T-helper 9 cell (primary cell): ENCODE data around the gene GNPNAT1.
"Not testable (repeated sequence)": the region's sequence is repeated elsewhere in the genome, so short reads cannot be mapped to it uniquely, and the experiment has no call there.

Source experiments
- DNase-seq: peaks from one replicate; pipeline ENCODE4 v3.0.0-alpha.2; 2020

The GNPNAT1 gene

DNA sequence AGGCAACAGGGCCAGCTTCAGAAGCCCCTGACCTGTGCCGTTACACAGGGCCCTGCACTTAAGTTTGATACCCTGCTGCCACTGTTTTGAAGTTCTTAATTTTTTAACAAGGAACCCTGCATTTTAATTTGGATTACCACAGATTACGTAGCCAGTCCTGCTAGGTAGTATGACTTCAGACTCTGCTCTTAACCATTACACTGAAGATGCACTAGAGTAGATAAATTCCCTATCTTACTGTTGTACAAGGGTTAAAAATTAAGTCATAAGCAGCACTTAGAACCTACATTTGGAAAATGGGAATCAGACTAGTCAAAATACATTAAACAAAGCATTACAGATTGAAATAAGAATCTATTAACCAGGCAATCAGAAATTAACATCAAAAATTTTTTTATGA is 2.3 kb downstream of the GNPNAT1 start:
- DNase-seq, result no peak

DNA sequence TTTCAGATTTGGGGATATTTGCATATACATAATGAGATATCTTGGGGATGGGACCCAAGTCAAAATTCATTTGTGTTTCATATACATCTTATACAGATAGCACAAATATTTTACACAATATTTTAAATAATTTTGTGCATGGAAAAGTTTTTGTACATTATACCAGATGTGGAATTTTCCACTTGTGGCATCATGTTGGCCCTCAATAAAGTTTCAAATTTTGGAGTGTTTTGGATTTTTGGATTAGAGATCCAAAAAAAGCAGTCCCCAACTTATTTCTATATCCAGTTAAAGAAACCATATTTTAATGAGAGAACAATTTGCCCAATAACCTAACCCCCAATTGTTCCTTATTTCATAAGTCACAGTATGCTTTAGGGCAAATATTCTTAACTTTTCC is 4.5 kb downstream of the GNPNAT1 start:
- DNase-seq, result no peak

DNA sequence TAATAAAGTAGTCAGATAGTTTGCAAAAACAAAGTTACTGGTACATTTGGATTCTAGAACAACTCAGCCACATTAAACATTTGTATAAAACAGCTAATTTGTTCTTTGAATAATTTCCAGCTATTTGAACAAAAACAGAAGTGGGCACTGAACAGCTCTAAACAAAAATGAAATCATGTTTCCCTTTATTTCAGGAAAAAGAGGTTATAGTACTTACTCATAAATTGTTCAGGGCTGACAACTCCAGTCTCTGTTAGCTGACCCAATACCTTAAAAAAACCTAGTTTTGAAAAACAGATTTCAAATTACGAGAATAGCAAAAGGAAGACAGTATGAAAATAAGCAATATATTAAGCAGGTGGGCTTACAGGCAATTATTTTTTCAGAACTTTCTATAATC is 8.2 kb downstream of the GNPNAT1 start:
- DNase-seq, result no peak

DNA sequence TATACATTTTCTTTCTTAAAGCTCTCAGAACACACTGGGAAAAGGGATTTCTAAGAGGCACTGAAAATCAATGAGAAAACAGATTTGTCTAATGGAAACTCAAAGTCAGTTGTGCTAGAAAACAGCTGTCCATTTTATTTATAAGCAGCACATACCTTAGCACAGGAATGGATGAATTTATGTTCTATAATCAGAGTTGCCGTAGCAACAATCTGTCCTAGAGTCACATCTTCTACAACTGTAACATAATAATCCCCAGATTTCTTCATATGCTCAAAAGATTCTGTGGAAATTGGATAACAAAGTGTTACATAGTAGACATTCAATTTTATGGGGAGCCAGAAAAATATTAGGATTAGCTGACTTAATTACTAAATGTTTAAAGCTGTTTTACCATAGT is 9.8 kb downstream of the GNPNAT1 start:
- DNase-seq, result no peak

DNA sequence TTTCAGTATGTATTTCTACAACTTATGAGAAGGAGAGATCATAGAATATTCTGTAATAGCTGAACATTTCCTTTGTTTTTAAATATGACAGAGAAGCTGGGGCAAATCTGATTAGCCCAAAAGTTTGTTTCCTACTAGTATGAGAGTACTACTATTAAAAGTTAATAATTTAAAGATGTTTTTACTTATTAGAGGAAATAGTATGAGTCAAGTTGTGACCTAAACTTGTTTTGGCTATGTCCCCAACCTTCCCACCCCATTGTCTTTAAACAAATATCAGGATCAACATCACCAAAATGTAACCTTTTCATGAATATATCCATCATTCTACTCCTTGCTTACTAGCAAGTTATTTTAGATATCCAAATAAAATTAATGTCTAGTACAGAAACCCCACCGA is 10.5 kb downstream of the GNPNAT1 start:
- no peak for DNase-seq

DNA sequence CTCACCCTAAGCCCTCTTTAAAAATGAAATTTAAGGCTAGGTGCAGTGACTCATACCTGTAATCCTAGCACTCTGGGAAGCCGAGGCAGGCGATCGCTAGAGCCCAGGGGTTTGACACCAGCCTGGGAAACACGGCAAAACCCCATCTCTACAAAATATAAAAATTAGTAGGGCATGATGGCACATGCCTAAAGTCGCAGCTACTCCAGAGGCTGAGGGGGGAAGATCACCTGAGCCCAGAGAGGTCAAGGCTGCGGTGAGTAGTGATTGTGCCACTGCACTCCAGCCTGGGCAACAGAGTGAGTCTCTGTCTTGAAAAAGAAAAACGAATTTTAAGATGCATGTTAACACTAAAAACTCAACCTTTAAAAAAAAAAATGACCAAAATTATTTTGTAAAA is 12.7 kb downstream of the GNPNAT1 start:
- no peak for DNase-seq

DNA sequence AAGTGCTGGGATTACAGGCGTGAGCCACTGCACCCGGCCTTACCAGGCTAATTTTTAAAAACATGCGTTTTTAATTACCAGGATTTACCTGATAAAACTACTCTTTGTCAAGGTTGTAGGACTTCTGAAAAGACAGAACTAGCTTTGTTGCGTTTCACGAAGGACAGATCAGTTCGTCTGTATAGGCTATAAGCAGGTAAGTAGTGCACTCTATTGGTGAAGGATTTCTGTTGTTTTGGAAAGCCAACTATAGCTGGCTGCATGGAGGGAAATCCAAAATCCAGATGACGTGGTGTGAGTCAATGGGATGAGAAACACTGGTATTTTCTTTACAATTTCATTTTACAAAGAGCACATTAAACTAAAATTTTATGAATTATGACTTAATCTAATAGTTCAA is 14.6 kb downstream of the GNPNAT1 start:
- DNase-seq, result no peak

DNA sequence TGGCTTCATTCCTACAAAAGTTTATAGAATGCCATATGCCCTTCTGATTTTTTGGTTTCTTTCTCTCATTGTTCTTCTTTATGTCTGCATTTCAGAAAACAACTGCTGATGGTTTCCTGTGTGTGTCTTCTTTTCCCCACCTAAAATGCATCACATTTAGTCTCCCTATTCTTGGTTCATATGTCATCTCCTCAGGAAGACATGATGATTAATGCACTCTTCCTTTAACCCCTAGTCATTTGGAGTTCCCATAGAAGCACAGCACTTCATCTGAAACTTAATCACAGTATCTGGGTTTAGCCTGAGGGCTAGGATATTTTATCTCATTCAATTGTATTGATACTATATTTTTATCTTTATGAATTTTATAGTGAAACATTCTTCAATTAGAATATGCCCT is 21.5 kb downstream of the GNPNAT1 start:
- DNase-seq, result no peak

DNA sequence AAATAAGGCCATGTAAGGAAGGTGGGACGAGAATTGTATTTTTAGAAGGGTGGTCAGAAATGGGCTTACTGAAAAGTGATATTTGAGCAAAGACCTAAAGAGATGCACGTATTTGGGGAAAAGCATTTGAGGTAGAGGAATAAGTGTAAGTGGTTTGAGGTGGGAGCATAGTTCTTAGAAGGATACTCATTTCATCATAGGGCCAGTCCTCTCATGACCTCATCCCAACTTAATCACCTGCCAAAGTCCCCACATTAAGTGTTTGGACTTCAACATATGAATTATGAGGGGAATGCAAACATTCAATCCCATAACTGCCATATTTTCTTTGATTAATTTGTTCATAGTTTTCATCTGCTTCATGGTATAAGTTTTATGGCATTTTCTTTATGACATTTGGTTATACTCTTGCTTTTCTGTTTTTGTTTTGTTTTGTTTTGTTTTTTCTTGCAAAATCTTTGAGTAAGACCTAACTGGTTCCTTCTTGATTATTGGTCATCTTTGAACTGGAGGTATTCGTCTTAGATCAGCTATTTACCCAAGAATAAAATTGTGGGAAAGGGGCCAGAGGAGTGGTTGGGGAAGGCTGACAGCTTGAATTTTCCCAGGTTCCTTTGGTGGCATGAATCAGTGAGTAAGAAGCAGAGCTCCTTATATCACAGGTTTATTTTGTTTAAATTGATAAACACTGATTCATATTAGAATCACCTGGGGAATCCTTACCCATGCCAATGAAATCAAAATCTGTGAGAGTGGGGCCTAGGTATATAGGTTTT is 24.2 kb downstream of the GNPNAT1 start:
- DNase-seq, result no peak

DNA sequence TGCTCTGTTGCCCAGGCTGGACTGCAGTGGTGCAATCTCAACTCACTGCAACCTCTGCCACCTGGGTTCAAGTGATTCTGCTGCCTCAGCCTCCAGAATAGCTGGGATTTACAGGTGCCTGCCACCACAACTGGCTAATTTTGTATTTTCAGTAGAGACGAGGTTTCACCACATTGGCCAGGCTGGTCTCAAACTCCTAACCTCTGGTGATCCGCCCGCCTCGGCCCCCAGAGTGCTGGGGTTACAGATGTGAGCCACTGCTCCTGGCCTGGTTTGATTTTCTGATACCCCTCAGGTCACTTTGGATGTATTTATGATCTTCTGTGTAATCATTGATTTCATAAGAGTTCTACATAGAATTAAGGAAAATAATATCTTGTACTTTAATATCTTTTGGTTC is 28.5 kb downstream of the GNPNAT1 start:
- DNase-seq, result not testable (repeated sequence)

DNA sequence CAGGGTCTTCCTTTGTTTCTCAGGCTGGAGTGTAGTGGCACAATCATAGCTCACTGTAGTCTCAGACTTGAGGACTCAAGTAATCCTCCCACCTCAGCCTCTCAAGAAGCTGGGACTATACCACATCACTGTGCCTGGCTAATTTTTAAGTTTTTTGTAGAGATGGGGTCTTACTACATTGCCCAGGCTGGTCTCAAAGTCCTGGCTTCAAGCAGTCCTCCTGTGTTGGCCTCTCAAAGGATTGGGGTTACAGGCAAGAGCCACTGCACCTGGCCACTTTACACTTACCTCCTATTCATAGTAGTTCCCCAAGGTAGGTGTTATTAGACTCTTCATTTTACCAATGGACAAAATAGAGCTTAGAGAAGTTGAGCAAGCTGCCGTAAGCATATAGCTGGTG is 32.3 kb downstream of the GNPNAT1 start:
- no peak for DNase-seq

DNA sequence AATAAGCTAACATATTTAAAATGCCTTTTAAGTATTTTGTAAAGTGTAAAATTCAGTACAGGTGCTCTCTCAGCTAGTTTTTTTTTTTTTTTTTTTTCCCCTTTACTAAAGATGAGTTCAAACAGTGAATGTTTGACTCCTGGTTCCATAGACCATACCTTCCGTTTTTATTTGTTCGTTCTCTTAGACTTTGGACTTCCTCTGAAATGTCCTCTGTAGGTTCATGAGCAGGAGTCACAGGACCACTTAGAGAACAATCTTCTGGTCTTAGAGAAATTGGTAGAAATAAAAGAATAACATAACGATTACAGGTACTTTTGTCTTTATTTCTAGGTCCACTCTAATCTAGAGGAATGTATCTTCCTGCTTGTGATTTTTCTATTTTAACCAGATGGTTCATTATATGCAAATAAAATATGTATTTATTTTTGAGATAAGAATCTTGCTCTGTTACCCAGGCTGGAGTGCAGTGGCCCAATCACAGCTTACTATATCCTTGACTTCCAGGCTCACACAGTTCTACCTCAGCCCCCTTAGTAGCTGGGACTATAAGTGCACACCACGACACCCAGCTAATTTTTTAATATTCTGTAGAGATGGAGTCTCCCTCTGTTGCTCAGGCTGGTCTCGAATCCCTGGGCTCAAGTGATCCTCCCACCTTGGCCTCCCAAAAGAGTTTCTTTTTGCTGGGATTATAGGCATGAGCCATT is 35.6 kb downstream of the GNPNAT1 start:
- no peak for DNase-seq

DNA sequence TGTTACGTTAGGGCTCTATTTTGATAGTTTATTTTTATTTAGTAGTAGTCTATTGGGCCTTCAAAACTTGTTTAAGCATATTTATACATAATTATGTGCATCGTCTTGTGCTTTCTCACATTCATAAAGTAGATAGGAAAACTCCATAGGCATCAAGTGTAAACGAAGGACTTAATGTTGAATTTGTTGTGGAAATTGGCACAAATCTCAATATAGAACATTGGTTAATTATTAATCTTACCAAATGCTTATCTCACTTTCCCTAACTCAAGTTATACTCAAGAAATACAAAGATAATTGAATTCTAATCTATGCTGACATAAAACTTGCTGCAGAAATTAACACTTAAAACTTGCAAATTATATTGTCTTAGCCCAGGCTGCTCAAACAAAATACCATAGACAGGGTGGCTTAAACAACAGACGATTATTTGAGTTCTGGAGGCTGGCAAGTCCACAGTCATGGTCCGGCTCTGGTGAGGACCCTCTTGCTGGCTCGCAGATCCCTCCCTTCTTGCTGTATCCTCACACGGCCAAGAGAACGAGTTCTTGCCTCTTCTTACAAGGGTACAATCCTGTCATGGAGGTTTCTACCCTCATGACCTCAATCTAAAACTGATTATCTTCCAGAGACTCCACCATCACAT is 42.6 kb downstream of the GNPNAT1 start:
- no peak for DNase-seq

DNA sequence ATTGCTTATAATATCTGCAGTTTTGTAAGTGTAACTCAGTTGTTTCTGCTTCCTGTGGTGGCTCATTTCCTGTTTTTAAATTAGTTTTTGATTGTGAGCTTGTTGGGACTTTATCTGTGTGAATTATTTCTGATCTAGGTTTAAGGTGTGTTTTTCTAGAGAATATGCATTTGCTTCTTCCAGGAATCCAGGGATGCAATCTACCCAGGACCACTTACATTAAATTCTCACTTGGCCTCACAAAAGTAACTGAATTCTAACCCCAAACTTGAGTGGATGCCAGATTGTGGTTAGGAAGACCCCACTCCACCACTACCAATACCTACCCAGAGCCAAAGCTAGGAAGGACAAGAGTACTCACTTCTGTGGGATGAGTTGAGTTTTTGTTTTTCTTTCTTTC is 49.5 kb downstream of the GNPNAT1 start:
- DNase-seq, result no peak

DNA sequence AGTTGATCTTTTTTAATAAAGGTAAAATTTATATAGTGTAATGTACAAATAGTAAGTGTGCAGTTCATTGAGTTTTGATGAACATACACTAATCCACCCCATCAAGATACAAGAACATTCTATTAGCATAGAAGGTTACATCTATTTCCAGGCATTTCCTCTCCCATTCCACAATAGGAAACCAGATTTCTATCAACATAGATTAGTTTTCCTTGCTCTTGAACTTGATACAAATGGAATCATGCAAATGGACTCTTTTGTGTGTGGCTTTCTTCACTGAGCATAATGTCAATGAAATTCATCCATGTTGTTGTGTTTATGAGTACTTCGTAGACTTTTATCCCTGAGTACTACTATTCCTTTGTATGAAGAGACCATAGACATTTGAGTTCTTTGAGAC is 50.7 kb downstream of the GNPNAT1 start:
- DNase-seq, result no peak

DNA sequence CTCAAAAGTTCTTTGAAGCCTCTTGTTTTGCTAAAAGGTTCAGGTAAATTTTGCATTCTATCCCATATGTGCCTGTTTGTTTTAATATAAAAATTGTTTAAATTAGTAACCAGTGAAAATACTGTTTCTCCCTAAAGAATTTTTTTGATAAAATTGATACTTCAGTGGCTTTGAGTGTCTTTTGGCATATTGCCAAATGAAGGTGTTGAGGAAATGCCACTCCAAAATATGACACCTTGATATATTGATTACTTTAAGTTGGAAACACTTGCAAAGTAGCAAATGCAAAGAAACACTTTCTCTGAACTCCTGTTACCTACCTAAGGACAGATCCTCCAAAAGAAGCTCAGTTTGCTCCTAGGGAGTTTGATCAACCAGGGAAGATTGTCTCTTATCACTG is 53.0 kb downstream of the GNPNAT1 start:
- no peak for DNase-seq

DNA sequence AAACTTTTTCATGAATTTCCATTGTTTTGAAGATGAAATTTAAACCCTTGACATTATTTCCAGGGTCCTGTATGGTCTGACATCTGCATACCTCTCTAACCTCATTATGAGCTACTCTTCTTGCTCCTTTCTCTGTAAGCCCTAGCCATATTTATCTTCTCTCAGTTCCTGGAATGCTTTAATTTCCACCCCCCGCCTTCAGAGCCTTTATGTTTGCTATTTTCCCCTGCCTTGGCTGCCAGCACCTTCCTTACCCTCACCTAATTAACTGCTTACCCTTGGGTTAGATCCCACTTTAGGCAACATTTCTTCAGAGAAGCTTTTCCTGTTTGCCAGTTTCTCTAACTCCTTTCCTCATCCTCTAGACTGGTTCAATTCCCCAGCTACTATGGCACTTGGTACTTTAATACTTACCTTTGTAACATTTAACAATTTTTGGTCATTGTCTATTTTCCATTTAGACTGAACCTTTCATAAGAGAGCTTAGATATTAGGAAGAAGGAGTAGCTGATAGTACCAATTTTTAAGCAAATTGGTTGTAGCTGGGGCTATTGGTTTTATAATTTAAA is 55.4 kb downstream of the GNPNAT1 start:
- no peak for DNase-seq

DNA sequence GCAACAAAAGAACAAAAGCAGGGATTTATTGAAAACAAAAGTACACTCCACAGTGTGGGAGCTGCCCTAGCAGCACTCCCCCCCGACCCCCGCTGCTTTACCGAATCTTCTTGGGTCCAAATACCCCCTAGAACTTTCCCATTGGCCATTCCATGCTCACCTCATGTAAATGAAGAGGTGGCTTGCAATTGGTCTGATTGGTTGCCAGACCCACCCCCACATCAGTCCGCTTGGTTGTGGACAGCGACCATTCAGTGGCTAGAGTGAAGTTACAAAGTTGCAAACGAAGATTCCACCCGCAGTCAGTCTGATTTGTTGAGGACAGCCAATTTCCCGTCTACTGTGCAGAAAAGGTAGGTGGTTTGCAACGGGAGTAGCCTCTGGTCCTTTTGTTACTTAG is 57.6 kb downstream of the GNPNAT1 start:
- DNase-seq, result no peak

DNA sequence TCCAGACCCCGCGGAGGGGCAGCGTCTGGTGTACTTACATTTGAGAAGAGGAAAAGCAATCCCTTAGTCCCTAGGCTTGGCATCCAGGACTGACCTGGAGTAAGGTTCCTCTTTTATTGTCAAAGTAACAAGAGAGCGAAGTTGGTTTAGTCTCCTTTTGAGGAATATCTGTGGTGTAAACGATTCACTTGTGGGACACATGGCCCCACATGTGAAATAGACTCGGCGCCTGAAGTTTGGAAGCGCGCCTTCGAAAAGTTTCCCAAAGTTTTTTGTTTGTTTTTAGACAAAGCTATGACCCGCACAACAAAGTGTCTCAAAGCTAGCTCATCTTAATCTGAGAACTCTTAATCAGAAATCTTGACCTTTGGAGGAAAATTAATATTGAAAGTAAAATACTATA is 60.7 kb downstream of the GNPNAT1 start:
- DNase-seq, result no peak

DNA sequence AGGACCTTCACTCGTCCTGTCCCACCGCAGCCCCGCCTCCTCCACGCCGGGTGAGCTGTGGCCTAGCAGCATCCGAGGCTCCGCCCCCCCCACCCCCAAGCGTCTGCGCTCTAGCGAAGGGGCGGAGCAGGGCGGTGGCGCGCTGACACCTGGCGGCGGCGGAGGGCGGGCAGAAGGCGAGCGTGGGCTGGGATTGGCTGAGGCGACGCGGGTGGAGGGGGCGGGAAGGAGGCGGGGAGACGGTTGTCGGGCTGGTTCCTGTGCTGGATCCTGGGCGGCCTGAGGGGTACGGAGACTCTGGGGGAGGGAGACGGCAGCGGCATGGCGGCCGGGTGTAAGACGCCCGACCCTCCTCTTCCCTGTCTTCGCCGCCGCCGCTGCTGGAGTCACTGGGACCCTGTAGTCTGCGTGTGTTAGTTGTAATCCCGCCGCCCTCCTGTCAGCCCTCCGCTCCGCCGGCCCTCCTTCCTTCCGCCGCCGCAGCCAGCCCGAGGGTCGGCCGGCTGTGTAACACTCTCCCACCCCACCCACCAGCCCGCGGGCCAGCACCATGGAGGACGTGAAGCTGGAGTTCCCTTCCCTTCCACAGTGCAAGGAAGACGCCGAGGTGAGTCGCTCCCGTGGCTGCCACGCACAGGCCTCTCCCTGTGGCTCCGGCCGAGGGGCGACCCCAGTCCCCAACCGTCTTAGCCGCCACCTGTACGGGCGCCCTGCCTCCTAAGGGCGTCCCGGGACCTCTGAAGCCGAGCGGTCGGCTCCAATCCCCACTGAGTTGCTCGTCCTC is 61.3 kb downstream of the GNPNAT1 start, which contains the start of gene STYX:
TSS of gene STYX (plus strand) at position 242 of the 784 bp plus-strand sequence. CDS start at position 551, 309 bp downstream.
- DNase-seq, result peak; percentile 96

DNA sequence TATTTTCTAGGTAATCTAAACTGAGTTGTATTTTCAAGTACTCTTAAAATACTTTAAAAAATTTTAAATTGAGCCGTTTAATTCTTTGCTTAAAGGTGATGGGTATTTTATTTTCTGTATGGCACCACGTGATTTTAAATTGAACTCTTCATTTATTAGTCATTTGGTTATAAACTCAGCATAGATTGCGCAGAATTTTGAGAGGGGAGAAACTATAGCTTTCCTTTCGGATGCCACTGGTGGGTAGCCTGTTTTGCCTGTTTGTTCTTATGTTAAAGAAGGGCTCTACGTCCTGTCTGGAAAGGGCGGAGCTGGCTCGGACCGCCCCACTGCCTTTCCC is 61.9 kb downstream of the GNPNAT1 start:
- no peak for DNase-seq

DNA sequence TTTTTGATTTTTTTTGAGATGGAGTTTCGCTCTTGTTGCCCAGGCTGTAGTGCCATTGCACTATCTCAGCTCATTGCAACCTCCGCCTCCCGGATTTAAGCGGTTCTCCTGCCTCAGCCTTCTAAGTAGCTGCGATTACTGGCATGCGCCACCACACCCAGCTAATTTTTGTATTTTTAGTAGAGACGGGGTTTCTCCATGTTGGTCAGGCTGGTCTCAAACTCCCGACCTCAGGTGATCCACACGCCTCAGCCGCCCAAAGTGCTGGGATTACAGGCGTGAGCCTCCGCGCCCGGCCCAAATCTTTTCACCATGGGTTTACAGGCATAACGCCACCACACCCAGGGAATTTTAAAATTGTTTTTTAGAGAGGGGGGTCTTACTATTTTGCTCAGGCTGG is 62.4 kb downstream of the GNPNAT1 start:
- not testable (repeated sequence) for DNase-seq

DNA sequence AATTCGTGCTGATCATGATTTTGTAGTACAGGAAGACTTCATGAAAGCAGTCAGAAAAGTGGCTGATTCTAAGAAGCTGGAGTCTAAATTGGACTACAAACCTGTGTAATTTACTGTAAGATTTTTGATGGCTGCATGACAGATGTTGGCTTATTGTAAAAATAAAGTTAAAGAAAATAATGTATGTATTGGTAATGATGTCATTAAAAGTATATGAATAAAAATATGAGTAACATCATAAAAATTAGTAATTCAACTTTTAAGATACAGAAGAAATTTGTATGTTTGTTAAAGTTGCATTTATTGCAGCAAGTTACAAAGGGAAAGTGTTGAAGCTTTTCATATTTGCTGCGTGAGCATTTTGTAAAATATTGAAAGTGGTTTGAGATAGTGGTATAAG is 63.9 kb downstream of the GNPNAT1 start:
- DNase-seq, result not testable (repeated sequence)
